GM12891 (cell line): Measurements from ENCODE around the gene BMP2.

Experiments
- PAX5 ChIP-seq: IDR thresholded peaks from 2 replicates; pipeline ENCODE4 v1.6.1; 2011; ENCODE audit warnings: low read length, moderate library complexity, mild to moderate bottlenecking; ENCODE audit not compliant: insufficient read depth, severe bottlenecking
- POLR2A ChIP-seq: IDR thresholded peaks from 2 replicates; pipeline ENCODE4 v1.6.1; 2011; ENCODE audit warnings: low read depth, low read length, control low read depth
- POLR2AphosphoS5 ChIP-seq: IDR thresholded peaks from 2 replicates; pipeline ENCODE4 v1.6.1; 2011; ENCODE audit warnings: low read depth, low read length, control low read depth
- POU2F2 ChIP-seq: IDR thresholded peaks from 2 replicates; pipeline ENCODE4 v1.6.1; 2011; ENCODE audit warnings: low read depth, mild to moderate bottlenecking, control low read depth, low read length, moderate library complexity
- SPI1 ChIP-seq: IDR thresholded peaks from 2 replicates; pipeline ENCODE4 v1.6.1; 2011; ENCODE audit warnings: low read depth, low read length, control low read depth
- TAF1 ChIP-seq: IDR thresholded peaks from 2 replicates; pipeline ENCODE4 v1.6.1; 2011; ENCODE audit warnings: low read depth, low read length, control low read depth

DNA sequence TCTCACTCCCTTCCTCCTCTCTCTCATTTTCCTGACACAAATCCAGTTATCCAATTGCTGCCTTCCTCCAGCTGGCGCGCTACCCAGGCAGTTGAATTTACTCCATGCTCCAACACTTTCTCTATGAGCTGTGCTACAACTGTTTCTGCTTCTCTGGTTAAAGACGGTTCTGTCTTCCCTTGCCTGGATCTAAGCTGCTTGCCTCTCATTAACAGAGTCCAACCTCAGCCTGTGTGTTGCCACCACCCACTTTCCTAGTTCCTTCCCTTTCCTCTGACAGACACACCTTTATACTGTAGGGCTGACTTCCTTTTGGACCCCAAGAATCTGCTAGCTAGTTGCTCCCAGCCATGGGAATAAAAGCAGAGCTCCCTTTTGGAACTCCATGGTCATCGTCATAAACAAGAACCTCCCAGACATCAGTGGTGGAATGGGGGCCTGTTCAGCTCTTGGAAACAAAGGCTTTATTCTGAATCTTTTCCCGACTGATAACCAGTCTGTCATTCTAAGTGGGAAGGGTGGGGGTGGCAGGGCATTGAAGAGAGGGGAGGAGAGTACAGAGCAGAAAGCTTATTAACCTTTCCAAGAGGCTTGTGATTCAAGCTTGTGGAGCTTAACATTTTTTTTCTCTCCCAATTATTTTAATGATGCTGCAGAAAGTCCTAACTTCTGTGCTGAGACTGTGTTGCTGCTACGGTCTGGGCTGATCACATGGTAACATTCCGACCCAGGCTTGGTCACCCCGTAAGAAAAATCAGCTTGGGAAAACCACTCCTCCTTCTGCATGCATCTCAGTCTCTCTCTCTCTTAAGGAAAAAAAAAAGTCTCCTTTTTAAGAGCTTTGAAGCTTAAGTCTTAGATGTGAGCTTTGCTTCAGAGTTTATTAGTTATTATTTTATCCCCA lies 31.3 kb upstream of the BMP2 start:
- TF ChIP-seq POLR2A (no peak), POLR2AphosphoS5 (no peak), TAF1 (no peak), POU2F2 (no peak), PAX5 (no peak), SPI1 (no peak)
